T-helper 1 cell (primary cell): ENCODE data around the gene DAZAP1.
A peak's percentile ranks its signal among the peaks of the same experiment; 100 is the strongest.

Experiments used
- DNase-seq, 5 donors: peaks; one replicate each; pipeline ENCODE4 v3.0.0-alpha.2; 2012 to 2020

DAZAP1 gene

DNA sequence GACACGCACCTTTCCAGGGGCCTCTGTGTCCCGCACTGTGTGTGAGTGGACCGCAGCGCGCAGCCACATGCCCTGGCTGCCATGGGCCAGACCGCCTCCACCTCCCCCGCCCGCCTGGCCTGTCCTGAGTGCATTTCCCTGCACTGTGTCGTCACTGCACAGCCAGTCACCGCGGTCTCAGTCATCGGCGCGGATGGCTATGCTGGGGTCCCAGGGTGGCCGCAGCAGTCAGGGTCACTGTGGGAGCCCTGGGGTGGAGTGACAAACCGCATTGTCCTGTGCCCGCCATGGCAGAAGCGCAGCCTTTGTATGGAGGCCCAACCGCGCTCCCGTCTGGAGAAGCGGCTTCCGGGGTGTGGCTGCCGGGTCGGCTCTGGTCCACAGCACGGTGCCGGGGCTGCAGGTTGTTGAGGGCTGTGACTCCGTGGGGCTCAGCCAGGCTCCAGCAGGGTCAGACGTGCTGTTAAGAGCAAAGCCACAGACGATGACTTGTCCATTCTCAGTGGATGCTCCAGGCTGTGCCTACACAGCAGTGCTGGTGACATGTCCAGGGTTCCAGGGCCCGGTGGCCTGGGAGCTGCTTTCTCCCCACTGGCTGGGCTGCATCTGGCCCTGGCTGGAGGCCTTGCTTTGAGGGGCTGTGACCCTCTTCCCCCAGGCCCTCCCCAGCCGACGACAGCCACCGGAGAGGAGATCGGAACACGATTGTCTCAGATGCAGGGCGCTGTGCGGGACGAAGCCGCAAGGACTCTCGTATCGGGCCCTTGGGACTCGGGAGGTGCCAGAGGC is 30.0 kb upstream of the DAZAP1 start:
- DNase-seq = no peak

DNA sequence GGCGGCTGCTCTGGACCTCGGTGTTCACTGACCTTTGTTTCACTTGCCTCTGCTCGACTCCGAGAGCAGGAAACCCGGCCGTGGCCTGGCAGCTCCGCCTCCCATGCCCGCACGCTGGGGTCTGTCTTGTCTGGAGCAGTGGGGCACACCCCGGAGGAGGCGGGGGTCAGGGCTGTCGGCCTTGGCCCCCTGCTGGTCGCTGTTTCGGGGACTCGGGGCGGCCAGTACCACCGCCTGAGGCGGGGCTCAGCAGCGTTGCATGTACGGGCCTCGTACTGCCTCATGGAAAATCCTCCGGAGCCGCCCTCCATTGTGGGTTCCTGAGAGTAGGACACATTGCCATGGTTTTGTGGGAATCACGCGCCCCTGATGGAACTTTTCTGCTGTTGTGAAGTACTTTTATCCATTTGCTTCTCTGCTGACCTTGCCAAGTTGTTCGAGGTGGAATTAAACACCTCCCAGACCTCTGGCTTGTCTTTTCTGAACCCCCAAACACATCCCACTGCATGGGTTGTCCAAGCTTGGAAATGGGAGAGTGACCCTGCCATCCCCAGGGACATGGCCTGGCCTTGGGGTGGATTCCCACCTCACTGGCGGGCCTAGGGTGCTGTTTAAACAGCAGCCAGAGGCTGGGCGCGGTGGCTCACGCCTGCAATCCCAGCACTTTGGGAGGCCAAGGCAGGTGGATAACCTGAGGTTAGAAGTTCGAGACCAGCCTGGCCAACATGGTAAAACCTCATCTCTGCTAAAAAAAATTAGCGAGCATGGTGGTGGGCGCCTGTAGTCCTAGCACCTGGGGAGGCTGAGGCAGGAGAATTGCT is 29.2 kb upstream of the DAZAP1 start:
- DNase-seq = no peak

DNA sequence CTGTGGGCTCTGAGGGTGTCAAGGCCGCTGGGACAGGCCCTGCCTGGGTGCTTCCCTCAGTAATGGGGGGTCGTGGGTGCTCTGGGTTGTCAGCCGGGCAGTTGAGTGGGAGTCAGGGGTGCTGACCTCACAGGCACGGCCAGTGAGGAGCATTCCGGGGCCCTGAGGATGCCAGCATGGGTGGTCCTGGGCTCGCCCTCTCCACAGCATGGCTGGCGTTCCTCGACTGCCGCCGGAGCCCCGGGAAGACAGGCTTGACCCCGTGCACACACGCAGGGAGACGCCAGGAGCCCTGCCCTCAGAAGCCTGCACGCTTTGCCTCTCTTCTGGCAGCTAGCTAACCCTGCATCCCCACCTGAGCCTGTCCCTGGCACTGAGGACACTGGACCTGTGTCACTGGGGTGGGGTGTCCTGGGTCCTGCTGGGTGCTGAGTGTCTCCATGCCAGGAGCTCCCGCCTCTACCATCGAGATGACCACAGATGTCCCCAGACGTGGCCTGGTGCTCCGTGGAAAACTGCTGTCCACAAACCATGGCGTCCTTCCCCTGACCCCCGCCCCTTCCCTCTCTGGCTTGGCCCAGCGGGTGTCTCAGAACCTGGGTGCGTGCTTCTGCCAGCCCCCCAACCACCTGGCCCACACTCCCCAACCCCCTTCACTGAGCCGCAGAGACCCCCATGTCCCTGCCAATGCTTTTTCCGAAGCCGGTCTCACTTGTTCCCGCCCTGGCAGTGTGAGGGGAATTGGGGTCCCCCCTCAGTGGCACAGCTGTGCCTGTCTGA is 28.1 kb upstream of the DAZAP1 start:
- no peak for DNase-seq

DNA sequence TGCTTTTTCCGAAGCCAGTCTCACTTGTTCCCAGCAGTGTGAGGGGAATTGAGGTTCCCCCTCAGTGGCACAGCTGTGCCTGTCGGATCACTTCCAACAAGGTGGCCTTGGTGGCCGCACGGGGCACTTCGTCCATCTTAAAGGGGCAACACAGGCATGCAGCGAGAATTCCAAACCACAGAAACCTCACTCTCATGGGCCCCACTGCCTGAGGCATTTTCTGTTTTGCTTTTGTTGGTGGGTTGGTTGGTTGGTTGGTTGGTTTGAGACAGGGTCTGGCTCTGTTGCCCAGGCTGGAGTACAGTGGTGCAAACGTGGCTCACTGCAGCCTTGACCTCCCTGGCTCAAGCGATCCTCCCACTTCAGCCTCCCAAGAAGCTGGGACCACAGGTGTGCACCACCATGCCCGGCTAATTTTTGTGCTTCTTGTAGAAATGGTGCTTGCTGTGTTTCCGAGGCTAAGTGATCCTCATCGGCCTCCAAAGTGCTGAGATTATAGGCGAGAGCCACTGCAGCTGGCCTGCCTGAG is 27.4 kb upstream of the DAZAP1 start:
- no peak for DNase-seq

DNA sequence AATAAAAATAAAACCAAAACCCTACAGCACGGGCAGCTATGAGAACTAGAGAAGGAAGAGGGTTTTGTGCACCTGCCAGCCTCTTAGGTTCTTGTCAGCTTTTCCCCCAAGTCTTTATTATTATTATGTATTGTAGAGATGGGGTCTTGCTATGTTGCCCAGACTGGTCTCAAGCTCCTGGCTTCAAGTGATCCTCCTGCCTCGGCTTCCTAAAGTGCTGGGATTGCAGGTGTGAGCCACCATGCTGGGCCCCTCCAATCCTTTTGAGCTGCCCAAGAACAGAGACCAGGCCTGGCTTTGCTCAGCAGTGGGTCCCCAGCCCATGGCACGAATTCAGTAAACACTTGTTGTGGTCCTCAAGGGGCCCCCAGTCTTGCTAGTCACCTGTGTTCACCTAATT is 25.1 kb upstream of the DAZAP1 start:
- no peak for DNase-seq

DNA sequence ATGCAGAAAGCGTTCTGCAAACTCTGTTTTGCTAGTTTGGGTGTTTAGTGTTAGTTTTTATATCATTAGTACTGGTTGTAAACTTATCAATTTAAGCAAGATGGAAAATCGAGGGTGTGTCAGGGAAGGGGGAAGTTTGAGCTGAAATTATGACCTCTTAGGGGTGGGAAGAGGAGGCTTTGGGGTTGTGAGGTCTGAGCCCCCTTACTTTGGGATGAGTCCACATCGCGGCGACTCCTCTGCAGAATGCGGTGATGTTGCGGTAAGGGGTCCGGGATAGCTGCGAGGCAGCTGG is 24.4 kb upstream of the DAZAP1 start:
- no peak for DNase-seq

DNA sequence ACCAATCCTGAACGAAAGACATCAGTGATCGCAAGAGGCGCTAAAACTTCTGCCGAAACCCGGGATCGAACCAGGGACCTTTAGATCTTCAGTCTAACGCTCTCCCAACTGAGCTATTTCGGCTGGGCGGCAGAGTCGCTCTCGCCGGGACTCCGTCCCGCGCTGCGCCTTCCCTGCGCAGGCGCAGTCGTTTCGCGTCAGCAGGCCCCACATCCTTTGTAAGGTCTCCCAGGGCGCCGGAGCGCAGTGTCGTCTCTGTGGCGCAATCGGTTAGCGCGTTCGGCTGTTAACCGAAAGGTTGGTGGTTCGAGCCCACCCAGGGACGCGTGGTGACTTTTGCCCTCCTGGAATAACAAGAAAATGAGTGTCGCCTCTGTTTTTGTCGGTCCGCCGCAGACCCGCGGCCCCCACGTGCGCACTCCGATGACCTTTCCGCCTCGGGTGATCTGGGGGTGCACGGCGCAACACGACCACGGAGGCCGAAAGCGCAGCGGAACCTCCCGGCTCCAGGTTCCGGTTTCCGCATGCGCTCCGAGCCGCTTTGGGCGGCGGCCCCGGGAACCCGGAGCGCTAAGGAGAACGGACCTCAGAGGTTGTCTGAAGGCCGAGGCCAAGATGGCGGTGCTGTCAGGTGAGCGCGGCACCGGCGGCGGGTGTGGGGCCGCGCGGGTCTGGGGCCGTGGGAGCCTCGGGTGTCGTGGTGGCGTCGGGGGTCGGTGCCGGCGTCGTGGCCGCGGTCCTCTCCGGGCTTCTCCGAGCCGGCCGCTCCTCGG is 23.9 kb upstream of the DAZAP1 start, which contains the start of gene NDUFS7:
NDUFS7 (plus strand) TSS at position 596 of the 773 bp plus-strand sequence; CDS start at position 616, 20 bp downstream.
- peak; percentile 77 to 92 (median 86) for DNase-seq

DNA sequence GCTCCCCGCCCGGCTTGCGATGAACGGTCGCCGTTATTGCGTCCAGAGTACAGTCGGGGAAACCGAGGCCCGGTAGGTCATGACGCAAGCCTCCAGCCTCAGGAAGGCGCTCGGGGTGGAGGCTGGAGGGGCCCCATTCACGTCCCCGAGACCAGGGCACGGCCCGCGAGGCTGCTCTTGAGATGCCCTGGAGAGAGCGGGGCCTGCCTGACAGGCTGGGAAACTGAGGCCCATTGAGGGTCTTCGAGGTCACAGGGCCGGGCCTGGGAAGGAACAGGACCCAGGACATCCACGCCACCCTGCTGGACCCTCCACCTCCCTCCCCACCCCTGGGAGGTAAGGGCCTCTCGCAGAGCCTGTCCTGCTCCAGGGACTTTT is 23.3 kb upstream of the DAZAP1 start:
- DNase-seq = no peak

DNA sequence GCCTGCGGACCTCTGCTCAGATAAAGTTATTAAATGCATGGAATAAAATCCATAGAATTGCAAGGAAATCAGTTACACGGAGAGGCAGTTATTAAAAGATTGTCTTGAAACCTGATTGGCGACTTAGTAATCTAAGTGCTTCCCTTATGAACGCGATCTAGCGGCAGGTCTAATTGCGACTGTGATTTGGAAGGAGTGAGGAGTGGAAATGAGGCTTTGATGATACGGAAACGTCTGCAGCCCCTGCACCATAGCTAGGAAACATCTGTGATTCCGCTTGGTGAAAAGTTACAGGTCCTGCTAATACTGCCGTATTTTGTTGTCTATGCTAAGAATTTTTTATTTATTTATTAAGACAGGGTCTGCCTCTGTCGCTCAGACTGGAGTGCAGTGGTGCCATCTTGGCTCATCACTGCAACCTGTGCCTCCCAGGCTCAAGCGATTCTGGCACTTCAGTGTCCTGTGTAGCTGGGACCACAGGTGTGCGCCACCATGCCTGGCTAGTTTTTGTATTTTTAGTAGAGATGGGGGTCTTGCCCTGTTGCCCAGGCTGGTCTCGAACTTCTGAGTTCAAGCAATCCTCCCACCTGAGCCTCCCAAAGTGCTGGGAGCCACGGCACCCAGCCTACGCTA is 22.8 kb upstream of the DAZAP1 start:
- DNase-seq = no peak

DNA sequence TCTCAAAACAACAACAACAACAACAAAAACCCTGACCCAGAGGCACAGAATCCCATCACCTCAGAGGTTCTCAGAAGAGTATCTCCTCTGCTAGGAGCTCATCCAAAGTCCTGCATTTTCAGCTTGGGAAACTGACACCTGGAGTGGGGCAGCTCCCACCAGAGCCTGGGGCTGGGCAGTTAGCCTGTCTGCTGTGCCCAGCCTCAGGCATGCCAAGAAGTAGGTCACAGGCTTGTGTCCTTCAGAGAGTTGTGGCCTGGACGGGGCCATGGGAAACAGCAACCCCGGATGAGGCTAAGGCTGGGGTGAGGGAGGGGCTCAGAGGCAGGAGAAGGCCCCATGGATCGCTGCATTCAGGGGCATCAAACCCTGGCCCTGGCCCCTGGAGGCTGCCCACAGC is 21.6 kb upstream of the DAZAP1 start:
- no peak for DNase-seq

DNA sequence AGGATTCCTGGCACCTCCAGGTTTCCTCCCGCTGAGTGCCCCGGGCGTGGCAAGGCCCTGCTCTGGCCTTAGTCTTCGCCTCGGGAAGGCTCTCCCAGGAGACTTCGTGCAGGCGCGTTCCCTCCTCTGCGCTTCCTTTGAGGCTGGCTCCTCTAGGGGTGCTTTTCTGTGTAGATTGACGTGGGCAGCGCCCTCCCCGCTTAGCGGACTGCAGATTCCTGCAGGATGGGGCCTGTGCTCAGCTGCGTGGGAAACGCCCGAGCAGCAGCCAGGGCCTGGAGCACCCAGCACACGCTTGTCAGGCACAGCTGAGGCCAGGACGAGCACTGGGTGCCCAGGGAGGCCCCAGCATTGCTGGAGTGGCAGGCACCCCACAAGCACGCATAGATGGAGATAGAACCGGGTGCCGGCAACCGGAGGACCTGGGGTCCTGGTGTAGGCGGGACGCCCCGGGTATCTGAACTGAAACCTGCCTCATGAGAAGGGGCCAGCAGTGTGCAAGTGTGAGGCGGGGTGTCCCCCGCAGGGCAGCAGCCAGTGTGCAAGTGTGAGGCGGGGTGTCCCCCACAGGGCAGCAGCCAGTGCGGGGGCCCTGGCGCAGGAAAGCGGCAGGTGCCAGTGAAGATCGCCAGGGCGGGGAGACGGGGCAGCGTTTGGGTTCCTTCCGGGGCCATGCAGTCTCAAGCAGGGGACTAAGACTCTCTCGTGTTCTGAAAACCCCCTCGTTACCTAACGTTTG is 20.3 kb upstream of the DAZAP1 start:
- DNase-seq = no peak

DNA sequence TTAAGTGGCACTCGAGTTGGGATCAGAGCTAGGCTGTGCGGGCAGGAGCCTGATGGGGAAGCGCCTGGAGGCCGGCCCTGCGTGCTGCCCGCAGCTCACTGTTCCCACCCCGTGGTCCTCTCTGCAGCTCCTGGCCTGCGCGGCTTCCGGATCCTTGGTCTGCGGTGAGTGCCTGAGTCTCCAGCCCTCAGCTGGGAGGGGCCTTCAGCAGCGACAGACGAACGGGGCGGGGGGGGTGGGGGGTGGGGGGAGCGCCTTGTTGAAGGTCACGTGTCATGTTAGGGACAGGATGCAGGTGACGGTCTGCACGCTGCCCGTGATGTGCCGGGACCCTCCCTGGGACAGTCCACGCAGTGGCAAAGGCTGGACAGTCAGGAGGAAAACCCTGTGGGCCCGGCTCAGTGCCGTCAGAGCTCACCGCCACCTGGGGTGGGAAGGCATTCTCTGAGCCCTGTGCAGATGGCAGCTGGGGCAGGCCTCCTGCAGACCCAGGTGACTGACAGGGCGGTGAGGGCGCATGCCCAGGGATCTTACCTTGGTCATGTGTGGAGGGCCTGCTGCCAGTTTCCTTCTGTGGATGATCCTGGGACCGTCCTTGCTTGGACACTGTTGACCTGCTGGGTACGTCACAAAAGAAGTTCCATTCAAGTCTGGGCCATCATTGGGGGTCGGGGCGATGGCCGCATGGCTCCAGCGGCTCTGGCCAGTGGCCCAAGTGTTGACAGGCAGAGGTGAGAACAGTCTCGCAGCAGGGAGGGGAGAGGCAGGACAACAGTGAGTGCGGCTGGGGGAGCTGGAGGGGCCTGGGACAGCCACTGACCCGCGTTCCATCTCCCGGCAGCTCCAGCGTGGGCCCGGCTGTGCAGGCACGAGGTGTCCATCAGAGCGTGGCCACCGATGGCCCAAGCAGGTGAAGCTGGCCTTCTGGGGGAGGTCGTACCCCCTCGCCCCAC is 19.4 kb upstream of the DAZAP1 start:
- no peak for DNase-seq

DNA sequence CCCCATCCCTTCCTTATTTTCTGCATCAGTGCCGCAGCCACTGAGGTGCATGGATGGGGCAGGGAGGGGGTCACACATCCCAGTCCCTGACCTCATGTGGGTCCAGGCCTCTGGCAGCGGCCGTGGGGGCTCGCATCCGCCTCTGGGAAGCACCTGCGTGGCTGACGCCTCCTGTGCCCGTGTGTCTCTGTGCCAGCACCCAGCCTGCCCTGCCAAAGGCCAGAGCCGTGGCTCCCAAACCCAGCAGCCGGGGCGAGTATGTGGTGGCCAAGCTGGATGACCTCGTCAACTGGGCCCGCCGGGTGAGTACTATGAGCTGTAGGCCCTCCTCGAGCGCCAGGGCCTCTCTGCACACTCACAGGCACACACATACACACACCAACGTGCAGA is 18.8 kb upstream of the DAZAP1 start:
- no peak for DNase-seq

DNA sequence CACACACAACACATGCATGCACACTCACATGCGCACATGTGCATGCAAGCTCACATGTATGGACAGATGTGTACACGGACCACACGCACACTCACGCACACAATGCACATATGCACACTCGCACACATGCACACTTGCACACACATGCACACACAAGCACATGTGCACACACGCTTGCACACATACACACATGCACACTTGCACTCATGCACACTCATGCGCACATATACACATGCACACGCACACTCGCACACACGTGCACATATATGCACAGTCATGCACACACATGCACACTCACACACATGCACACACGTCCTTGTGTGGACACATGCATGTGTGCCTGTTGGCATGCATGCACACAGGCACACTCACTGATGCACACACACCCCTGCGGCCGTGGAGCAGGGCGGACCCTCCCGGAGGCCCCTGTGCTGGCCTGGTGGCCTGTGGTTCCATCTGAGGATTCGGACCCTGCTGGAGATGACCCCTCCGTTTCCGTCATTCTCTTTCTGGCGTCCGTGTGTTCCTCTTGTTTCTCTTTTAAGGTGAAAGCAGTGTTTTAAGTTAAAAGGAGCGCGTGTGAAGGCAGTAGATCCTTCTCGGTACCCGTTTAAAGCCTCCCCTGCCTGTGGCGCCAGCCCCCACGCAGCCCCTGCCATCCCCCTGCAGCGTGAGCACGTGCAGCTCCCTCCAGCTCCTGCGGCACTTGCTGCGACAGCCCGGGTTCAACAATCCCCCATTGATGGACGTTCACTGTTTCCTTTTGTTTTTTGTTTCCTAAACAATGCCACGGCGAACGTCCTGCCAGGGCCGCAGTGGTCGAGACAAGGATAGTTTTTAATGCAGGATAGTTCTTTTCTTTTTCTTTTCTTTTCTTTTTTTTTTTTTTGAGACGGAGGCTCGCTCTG is 18.1 kb upstream of the DAZAP1 start:
- DNase-seq = no peak

DNA sequence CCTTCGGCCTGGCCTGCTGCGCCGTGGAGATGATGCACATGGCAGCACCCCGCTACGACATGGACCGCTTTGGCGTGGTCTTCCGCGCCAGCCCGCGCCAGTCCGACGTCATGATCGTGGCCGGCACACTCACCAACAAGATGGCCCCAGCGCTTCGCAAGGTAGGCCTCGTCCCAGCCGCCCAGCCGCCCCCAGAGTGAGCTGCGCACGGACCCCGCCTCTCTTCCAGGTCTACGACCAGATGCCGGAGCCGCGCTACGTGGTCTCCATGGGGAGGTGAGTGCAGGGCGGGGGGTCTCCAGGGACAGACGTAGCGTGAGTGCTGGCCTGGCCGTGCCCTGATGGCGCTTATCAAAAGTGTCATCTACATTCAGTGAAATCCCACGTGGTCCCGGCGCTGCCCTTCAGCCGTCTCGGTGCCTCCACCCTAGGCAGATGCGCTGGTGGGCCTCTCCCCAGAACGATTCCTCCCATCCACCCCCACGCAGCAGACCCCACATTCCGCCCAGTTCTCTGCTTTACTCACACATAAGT is 16.4 kb upstream of the DAZAP1 start:
- no peak for DNase-seq

DNA sequence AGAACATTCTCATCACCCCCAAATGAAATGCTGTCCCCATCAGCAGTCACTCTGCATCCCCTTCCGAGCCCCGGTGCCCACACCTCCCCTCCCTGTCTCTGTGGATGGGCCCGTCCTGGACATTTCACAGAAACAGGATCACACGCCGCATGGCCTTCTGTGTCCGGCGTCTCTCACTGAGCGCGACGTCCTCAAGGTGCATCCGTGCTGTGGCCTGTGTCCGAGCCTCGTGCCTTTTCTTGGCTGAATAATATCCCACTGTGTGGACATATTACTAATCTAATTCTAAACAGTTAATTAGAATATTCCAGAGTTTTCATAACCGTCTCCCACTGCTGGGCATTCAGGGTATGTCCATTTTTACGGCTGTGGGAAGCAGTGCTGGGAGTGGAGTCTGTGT is 15.0 kb upstream of the DAZAP1 start:
- no peak for DNase-seq

DNA sequence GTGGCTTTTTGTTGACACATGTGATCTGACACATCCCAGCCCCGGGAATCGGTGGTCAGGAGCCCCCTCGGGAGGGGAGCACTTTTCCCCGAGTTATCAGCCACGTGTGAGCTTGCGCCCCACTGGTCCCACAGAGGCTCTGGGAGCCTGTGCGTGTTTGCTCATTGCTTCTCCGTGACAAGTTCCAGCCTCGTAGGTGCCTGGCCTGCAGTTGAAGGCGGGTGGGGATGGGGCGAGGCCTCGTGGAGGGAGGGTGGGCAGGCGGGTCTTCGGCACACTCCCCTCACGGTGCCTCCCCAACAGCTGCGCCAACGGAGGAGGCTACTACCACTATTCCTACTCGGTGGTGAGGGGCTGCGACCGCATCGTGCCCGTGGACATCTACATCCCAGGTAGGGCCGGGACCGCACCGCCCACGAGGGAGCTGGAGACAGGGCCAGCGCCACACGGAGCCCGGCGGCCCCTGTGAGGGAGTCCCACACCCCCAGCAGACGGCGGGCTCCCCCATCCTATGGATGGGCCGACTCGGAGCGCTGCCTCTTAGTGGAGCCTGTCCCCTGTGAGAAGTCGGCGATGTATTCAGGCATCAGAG is 14.4 kb upstream of the DAZAP1 start:
- no peak for DNase-seq

DNA sequence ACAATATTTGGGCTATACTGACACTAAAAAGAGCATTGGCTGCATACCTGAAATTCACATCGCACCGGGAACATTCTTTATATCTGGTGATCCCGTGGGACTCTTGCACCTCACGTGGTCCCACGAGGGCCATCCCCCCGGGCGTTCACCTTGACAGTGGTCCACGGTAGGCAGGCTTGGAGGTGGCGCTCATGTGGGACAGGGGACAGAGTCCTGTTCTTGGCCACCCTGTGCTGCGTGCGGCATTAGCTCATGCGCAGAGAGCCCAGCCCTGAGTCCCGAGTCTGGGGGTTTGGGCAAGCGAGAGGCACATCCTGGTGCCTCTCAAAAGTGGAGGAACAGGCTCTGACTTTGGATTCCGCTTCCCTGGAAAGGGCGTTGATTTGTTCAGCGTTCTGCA is 13.5 kb upstream of the DAZAP1 start:
- DNase-seq = no peak
